SK-N-SH (cell line): ENCODE data around the gene RAPGEF4.

Experiments used
- ELF1 ChIP-seq: IDR thresholded peaks from 2 replicates; pipeline ENCODE4 v1.4.0; 2012
- EP300 ChIP-seq, 2 experiments: IDR thresholded peaks; 2 replicates each; pipeline versions ENCODE4 v1.4.0 to v1.6.1; 2012; ENCODE audit warnings: borderline replicate concordance in 1 of 2, low read depth in 1 of 2, low read length in 1 of 2
- EZH2phosphoT487 ChIP-seq: fragments of 200-600 bp; sonication (generic); IDR thresholded peaks from 2 replicates; pipeline ENCODE4 v1.6.1; 2017; ENCODE audit warnings: low read depth, mixed run types, mild to moderate bottlenecking, antibody characterized with exemption, moderate library complexity, borderline replicate concordance
- FOXM1 ChIP-seq: IDR thresholded peaks from 2 replicates; pipeline ENCODE4 v1.4.0; 2012; ENCODE audit warnings: low read depth, mild to moderate bottlenecking
- PBX3 ChIP-seq: IDR thresholded peaks from 2 replicates; pipeline ENCODE4; 2012
- POLR2AphosphoS5 ChIP-seq: IDR thresholded peaks from 2 replicates; pipeline ENCODE4 v1.6.1; 2012; ENCODE audit warnings: low read depth, low read length
- REST ChIP-seq: IDR thresholded peaks from 2 replicates; pipeline ENCODE4 v1.6.1; 2012; ENCODE audit warnings: mild to moderate bottlenecking, low read depth, low read length, moderate library complexity
- ZBTB33 ChIP-seq: IDR thresholded peaks from 2 replicates; pipeline ENCODE4 v1.4.0; 2012; ENCODE audit warnings: low read depth, borderline replicate concordance
- TF ChIP-seq, protein P1 (sequence below): fragments of 200-600 bp; sonication (generic); IDR thresholded peaks from 2 replicates; pipeline ENCODE4 v1.6.1; 2017; ENCODE audit warnings: antibody characterized with exemption, mild to moderate bottlenecking, moderate library complexity

DNA sequence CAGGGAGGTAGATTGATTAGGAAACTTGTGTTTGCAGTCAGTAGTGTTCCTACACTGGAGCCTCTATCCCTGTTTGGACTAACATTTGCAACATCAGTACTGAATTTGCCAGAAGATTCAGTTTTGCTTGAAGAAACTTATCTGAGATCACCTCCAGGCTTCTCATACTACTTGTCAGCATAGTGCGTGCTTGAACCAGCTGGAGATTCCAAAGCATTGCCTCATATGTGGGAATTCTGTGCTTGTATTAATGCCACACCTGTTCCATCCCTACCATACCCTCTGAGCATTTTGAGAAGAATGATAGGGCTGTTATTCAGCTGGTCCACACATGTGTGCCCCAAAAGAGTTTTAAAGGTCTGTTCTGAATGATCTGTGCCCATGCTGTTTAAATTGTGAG, 148.7 kb downstream of the RAPGEF4 start:
- TF ChIP-seq EP300 (IDR thresholded peaks at IDR 0.05; ENCODE audit: borderline replicate concordance in 1 of 2, low read depth in 1 of 2, low read length in 1 of 2) (no peak), EZH2phosphoT487 (no peak), POLR2AphosphoS5 (no peak), PBX3 (no peak), FOXM1 (no peak), ELF1 (no peak), ZBTB33 (no peak), REST (no peak)
- TF ChIP-seq, protein P1, sequence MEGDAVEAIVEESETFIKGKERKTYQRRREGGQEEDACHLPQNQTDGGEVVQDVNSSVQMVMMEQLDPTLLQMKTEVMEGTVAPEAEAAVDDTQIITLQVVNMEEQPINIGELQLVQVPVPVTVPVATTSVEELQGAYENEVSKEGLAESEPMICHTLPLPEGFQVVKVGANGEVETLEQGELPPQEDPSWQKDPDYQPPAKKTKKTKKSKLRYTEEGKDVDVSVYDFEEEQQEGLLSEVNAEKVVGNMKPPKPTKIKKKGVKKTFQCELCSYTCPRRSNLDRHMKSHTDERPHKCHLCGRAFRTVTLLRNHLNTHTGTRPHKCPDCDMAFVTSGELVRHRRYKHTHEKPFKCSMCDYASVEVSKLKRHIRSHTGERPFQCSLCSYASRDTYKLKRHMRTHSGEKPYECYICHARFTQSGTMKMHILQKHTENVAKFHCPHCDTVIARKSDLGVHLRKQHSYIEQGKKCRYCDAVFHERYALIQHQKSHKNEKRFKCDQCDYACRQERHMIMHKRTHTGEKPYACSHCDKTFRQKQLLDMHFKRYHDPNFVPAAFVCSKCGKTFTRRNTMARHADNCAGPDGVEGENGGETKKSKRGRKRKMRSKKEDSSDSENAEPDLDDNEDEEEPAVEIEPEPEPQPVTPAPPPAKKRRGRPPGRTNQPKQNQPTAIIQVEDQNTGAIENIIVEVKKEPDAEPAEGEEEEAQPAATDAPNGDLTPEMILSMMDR = no peak
